H4 (cell line): ENCODE results near the gene PIGX. TPM values are rescaled to one million over a fixed set of nuclear protein-coding genes. Genes with fewer than 3 reads are reported as not detected.
A peak's percentile ranks its signal among the peaks of the same experiment; 100 is the strongest.

ENCODE experiments used
- DNase-seq: peaks from one replicate; pipeline ENCODE4 v3.0.0-alpha.2; 2015; ENCODE audit warnings: low spot score
- total RNA-seq: library from RNA; depleted of rRNA; stranded (reverse); fragments of >200 nt; shearing (Covaris generic); gene quantifications from 2 replicates; pipeline ENCODE4 v1.2.3, GENCODE V29; 2014; rRNA removed

PIGX gene
- total RNA-seq = 34.1 and 57.3 TPM in 2 replicates

DNA sequence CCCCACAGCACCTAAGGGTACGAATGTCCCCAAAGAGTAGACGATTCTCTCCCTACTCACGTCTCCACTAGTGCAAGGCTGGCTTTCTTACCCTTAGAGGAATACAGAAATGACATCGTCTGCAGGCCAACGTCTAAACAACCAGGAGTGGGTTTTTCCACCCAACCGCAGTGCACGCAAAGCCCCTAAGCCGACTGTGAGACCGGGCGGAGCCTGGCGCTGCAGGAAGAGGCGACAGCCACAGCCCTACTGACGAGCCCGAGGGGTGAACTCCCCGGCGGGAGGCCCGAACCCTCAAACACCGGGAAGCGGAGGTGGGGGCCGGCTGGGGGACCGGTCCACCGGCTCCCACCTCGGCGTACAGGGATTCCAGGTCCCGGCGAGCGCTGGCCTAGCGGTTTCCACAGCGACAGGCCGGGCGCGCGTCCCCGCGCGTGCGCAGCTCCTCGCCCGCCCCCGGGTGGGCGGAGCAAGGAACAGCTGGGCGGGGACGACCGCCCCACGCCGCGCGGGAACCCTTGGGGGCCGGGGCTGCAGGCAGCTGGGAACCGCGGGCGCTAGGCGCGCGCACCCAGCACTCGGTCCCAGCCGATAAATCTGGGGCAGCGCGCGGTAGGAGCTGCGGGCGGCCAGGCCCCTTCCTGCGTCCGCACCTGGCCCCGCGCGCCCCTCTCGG is at the start of gene PIGX, which contains the start of gene CEP19:
Gene PIGX (plus strand): TSS at position 540 of the 676 bp plus-strand sequence.
Gene CEP19 (minus strand): TSS at position 413 of the 676 bp plus-strand sequence. CDS start 3,593 bp downstream, outside the sequence.
- DNase-seq = peak; percentile 63

DNA sequence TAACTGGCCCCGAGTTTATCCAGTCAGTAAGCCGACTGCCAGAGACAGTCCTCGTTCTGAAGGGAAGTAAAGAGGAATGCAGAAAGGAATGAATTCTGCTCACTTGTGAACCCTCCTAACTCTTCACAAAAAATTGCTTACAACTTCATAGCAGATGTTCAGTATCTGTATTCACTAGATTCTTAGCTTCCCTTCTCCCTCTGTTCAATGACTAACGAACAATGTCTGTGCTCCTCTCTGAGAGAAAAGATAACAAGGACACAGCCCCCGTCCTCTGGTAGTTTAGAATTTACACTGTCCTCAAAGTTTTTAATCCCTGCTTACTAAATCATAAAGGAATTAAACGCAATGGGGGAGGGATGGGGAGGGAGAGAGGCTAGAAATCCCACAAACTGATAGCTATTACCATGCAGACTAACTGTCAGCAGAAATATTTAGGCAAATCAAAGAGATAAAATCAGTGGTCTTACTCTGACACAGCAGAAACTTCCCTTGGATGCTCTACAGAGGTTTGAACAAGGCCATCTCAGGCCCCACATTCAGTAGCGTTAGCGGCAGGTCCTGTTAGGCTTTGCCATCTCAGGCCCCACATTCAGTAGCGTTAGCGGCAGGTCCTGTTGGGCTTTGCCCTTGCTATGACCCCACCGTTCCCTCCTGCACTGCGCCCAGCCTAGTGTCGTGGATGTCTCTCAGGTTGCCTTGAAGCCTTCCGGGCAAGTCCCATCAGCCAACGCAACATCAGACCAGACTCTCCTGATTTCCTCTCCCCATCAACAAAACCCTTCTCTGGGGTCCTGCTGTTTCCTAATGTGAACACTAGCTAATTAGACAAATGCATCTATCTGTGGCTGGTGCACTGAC is 49.2 kb upstream of the PIGX start:
- no peak for DNase-seq

- DNase-seq = peak; percentile 96
Measured at GRCh38 chr3:196666001-196666867, 45.9 kb upstream of the PIGX start.

DNA sequence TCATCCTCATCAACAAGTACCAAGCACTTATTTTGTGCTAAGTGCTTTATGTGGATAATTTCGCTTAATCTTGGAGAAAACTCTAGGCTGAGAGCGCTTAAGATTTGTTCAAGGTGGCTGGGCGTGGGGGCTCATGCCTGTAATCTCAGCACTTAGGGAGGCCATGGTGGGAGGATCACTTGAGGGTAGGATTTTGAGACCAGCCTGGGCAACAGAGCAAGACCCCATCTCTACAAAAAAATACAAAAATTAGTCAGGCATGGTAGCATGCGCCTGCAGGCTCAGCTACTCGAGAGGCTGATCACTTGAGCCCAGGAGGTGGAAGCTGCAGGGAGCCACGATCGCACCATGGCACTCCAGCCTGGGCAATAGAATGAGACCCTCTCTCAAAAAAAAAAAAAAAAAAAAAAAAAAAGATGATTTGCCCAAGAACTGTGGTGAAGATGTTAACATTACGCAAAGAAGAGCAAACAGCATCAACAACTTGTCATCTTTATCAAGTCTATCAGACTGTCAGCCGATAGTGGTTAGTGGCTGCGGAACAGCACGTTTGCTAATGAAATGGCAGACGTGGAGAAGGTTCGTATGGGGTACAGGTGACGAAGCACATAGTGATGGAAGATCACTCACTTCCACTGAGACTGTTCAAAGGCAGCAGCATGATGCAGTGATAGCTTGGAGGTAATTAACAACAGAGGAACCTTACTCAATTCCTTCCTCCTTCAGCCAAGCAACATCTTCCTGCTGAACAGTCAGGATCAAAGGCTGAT is 44.9 kb upstream of the PIGX start:
- no peak for DNase-seq

- DNase-seq = no peak
Measured at GRCh38 chr3:196670339-196670738, 41.8 kb upstream of the PIGX start.

DNA sequence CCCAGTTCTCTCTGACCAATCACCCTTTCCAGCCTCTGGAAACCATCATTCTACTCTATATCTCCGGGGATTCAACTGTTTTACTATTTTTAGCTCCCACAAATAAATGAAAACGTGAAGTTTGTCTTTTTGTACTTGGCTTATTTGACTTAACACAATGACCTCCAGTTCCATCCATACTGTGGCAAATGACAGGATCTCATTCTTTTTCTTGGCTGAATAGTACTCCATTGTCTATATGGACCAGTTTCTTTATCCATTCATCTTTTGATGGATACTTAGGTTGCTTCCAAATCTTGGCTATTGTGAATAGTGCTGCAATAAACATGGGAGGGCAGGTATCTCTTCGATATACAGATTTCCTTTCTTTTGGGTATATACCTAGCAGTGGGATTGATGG is 38.5 kb upstream of the PIGX start:
- DNase-seq = no peak

GRCh38 chr3:196677353-196677752 is 34.8 kb upstream of the PIGX start:
- DNase-seq = no peak

DNA sequence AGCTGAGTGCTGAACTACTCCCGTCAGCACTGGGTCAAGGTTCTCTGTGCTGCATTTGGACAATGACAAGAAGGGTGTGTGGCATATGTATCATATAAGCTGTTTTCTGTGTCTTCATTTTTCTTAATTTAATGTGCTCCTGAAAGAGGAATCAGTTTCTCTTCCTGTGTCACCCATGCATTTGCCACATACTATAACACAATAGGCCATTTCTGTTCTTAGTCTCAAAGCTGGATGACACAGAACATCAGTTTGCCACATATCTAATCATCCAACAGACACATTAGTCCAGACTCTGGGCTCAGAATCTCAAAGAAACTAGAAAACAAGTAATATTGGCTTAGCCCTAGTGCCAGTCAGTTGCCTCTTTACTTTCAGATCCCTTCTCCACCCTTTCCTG is 34.2 kb upstream of the PIGX start:
- no peak for DNase-seq

- peak; percentile 49 for DNase-seq
Measured at GRCh38 chr3:196684548-196685407, 27.4 kb upstream of the PIGX start.

GRCh38 chr3:196686436-196686835 is 25.7 kb upstream of the PIGX start:
- no peak for DNase-seq

DNA sequence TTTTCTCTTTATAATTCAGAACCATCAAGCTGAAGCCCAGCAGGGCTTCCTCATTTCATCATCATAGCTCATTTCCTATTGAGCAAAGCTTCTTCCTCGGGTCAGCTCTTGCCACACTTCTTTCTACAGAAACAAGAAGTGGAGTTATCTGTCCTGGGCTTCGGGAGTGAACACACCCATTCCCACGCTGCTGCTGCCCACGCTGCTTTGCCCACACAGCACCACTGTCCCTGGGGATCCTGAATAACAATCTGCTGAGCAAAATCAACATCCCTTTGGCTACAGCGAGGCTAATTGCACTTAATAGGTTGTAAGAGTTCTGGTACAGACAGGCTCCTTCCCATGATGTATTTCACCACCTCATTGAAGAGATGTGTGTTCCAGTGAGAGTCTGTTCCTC is 23.8 kb upstream of the PIGX start:
- DNase-seq = no peak

- no peak for DNase-seq
Measured at GRCh38 chr3:196689941-196690660, 22.1 kb upstream of the PIGX start.

DNA sequence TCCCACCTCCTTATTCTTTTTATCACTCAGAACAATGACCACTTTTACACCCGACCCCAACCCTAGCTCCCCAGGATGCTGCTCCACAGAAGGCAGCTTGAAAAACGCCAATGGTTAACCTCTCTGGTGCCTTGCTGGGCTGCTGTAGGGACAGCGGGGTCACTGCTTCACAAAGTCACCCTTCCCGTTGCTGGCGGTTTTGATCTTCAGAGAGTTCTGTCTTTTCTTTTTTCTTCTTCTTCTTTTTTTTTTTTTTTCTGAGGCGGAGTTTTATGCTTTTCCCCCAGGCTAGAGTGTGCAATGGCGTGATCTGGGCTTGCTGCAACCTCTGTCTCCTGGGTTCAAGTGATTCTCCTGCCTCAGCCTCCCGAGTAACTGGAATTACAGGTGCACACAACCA is 20.8 kb upstream of the PIGX start:
- no peak for DNase-seq

DNA sequence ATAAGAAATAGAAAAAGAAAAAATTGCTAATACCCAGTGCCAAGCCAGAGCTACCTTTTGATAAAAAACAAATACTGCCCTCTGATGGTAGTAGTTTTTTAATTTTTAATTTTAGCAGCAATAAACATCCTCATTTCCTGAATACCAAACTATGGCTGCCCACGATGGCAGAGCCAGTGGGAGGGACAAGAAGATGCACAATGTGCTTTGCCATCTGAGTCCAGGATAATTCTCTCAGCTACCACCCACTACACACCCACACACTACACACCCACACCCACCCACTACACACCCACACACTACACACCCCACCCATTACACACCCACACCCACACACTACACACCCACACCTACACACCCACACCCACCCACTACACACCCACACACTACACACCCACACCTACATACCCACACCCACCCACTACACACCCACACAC is 18.0 kb upstream of the PIGX start:
- no peak for DNase-seq

DNA sequence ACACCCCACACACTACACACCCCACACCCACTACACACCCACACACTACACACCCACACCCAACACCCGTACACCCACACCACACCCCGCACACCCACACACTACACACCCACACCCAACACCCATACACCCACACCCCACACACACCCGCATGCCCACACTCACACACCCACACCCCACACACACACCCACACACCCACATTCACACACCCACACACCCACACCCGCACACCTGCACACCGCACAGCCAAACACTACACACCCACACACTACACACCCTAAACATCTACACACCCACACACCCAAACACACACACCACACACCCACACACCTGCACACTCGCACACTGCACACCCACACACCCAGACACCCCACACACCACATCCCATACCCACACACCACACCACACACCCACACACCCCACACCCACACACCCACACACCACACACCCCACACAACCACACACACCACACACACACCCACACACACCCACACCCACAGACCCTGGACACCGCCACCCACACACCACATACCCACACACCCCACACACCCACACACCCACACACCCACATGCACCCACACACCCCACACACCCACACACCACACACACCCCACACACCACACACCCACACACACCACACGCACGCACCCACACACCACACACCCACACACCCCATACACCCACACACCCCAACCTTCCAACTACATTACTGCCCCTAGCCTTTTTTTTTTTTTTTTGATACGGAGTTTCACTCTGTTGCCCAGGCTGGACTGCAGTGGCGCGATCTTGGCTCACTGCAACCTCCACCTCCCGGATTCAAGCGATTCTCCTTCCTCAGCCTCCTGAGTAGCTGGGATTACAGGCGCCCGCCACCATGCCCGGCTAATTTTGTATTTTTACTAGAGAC is 17.0 kb upstream of the PIGX start:
- no peak for DNase-seq

DNA sequence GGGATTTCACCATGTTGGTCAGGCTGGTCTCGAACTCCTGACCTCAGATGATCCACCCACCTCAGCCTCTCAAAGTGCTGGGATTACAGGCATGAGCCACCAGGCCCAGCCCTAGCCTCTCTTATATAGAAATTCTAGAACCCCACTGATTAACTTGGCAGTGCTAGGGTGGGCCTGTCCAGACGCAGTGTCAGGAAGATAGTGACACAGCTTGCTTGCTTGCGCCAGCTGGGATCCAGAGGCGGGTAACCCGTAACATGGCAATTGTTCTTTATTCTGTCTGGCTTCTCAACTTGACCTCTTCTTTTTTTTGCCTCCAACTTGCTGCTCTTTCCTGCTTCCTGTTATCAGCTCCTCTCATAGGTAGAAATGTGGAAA is 16.3 kb upstream of the PIGX start:
- no peak for DNase-seq

DNA sequence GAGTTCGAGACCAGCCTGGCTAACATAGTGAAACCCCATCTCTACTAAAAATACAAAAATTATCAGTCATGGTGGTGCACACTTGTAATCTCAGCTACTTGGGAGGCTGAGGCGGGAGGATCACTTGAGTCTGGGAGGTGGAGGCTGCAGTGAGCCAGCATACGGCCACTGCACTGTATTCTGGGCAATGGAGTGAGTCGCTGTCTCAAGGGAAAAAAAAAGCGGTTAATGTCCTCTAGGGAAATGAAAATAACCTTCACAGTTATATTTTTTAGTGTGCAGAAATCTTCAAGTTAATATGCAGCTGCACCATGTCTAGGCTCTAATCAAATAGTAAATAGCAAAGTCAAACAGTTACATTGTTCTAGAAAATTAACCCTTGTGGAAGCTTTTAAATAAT is 14.9 kb upstream of the PIGX start:
- DNase-seq = no peak

GRCh38 chr3:196699749-196700148 is 12.4 kb upstream of the PIGX start:
- no peak for DNase-seq

GRCh38 chr3:196700801-196701200 is 11.4 kb upstream of the PIGX start:
- no peak for DNase-seq
